ENCODE measurements around the gene CPNE5.

GRCh38 chr6:36825452-36825851, 13.8 kb downstream of the CPNE5 start:
- TF ChIP-seq CTCF (IDR thresholded peaks at IDR 0.05) (no peak), POLR2A (IDR thresholded peaks at IDR 0.05) (no peak)

Measured in uterus (tissue), 2 donors.